Peyer's patch (tissue), 4 donors: ENCODE data around the gene MAP3K5.

Experiments used
- CTCF ChIP-seq, 6 experiments: fragments of 450-650 bp in 4 of 6; fragments of 200-600 bp in 2 of 6; sonication (generic) in 1 of 6; IDR thresholded peaks; one replicate each; pipeline ENCODE4 v1.5.1; 2017 to 2019; ENCODE audit warnings: antibody characterized with exemption in 6 of 6, mild to moderate bottlenecking in 3 of 6, moderate library complexity in 1 of 6
- POLR2A ChIP-seq, 2 donors: fragments of 450-650 bp; IDR thresholded peaks; one replicate each; pipeline ENCODE4 v1.5.1; 2017; ENCODE audit warnings: antibody characterized with exemption in 2 of 2, mild to moderate bottlenecking in 2 of 2, moderate library complexity in 2 of 2

GRCh38 chr6:136666041-136666440, 126.2 kb downstream of the MAP3K5 start:
- TF ChIP-seq POLR2A (IDR thresholded peaks at IDR 0.05) (no peak), CTCF (IDR thresholded peaks at IDR 0.05) (no peak)
